ENCODE measurements around the gene GAB4. TPM values are rescaled to one million over a fixed set of nuclear protein-coding genes. Genes with fewer than 3 reads are reported as not detected.

GAB4 gene
- polyA plus RNA-seq, 1 donor = not detected

GRCh38 chr22:16914006-16914405 lies 94.0 kb downstream of the GAB4 start:
- no peak for DNase-seq

GRCh38 chr22:16912281-16912680 lies 95.7 kb downstream of the GAB4 start:
- no peak for DNase-seq

Other genes starting within 250 kb of the GAB4 start
- gene XKR3, start 182.8 kb downstream of the GAB4 start, polyA plus RNA-seq (ENCODE audit: insufficient read length) = not detected
- 5.2 TPM for gene IL17RA, start 76.8 kb upstream of the GAB4 start, polyA plus RNA-seq (ENCODE audit: insufficient read length)
- gene TMEM121B, start 113.1 kb upstream of the GAB4 start, polyA plus RNA-seq (ENCODE audit: insufficient read length) = 1.0 TPM
- gene HDHD5, start 151.1 kb upstream of the GAB4 start, polyA plus RNA-seq (ENCODE audit: insufficient read length) = 33.6 TPM
- 23.7 TPM for gene ADA2, start 211.2 kb upstream of the GAB4 start, polyA plus RNA-seq (ENCODE audit: insufficient read length)

All from left kidney (tissue), 2 donors.